PFSK-1 (cell line): ENCODE data around the gene PSMG2.

Experiments used
- FOXP2 ChIP-seq: optimal IDR thresholded peaks from 2 replicates; pipeline ENCODE3; 2011; ENCODE audit warnings: borderline replicate concordance, control low read depth, inconsistent platforms; ENCODE audit not compliant: insufficient read depth; ENCODE audit errors: extremely low read length, extremely low read depth
- POLR2AphosphoS5 ChIP-seq: IDR thresholded peaks from 2 replicates; pipeline ENCODE4 v1.6.1; 2012; ENCODE audit warnings: low read depth, mild to moderate bottlenecking, control low read depth, low read length, moderate library complexity
- SIN3A ChIP-seq: IDR thresholded peaks from 2 replicates; pipeline ENCODE4 v1.6.1; 2012; ENCODE audit warnings: mild to moderate bottlenecking, low read length, moderate library complexity, borderline replicate concordance; ENCODE audit not compliant: insufficient read depth
- TAF1 ChIP-seq: IDR thresholded peaks from 2 replicates; pipeline ENCODE4 v1.6.1; 2012; ENCODE audit warnings: low read length, control low read depth, borderline replicate concordance; ENCODE audit not compliant: insufficient read depth
- TF ChIP-seq, protein P1 (sequence below), 2 experiments: IDR thresholded peaks; 2 replicates each; pipeline versions ENCODE4 v1.6.1 to v1.8.0; 2011 to 2012; ENCODE audit warnings: low read depth in 2 of 2, low read length in 2 of 2, control low read depth in 1 of 2, inconsistent platforms in 1 of 2, mild to moderate bottlenecking in 1 of 2, moderate library complexity in 1 of 2; ENCODE audit not compliant: insufficient read depth in 1 of 2

Gene PSMG2

DNA sequence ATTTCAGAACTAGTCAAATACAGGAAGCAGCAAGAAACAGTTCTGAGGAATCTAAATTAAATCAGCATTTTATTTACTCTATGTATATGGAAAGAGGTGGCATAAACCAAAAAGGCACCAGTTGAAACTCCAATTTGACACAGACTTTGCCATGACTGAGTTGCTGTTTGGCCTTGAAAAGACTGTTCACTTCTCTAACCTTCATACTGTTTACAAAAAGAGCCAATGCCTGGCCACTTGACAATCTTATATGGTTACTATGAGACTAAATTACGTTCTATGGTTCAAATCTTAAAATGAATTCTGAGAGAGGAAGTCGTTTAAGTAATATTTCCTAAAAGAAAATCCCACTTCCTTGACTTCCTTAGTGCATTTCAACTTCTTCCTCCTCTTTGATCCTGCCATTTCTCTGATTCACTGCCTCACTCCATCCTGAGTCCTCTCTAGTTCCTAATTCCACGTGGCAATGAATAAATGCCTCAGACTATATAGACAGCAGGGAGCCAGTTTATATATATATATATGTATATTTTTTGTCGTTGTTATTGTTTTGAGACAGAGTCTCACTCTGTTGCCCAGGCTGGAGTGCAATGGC lies 13.5 kb upstream of the PSMG2 start:
- TF ChIP-seq, protein P1, sequence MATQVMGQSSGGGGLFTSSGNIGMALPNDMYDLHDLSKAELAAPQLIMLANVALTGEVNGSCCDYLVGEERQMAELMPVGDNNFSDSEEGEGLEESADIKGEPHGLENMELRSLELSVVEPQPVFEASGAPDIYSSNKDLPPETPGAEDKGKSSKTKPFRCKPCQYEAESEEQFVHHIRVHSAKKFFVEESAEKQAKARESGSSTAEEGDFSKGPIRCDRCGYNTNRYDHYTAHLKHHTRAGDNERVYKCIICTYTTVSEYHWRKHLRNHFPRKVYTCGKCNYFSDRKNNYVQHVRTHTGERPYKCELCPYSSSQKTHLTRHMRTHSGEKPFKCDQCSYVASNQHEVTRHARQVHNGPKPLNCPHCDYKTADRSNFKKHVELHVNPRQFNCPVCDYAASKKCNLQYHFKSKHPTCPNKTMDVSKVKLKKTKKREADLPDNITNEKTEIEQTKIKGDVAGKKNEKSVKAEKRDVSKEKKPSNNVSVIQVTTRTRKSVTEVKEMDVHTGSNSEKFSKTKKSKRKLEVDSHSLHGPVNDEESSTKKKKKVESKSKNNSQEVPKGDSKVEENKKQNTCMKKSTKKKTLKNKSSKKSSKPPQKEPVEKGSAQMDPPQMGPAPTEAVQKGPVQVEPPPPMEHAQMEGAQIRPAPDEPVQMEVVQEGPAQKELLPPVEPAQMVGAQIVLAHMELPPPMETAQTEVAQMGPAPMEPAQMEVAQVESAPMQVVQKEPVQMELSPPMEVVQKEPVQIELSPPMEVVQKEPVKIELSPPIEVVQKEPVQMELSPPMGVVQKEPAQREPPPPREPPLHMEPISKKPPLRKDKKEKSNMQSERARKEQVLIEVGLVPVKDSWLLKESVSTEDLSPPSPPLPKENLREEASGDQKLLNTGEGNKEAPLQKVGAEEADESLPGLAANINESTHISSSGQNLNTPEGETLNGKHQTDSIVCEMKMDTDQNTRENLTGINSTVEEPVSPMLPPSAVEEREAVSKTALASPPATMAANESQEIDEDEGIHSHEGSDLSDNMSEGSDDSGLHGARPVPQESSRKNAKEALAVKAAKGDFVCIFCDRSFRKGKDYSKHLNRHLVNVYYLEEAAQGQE (IDR thresholded peaks at IDR 0.05; ENCODE audit: insufficient read depth in 1 of 2, low read depth in 2 of 2, low read length in 2 of 2), result no peak
- TF ChIP-seq TAF1 (no peak), FOXP2 (no peak), POLR2AphosphoS5 (no peak), SIN3A (no peak)

DNA sequence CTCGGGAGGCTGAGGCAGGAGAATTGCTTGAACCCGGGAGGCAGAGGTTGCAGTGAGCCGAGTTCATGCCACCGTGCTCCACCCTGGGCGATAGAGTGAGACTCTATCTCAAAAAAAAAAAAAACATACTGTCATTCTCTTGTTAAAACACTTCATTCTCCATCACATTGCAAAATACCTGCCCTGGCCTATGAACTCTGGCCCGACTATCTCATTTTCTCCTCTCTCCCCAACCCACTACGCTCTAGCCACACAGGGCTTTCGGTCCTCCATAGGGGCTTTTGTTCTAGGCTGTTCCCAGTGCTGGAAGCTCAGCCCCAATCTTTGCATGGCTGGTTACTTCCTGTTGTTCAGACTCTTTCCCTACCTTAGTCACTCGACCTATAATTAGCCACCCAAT lies 10.6 kb upstream of the PSMG2 start:
- TF ChIP-seq TAF1 (no peak), POLR2AphosphoS5 (no peak), FOXP2 (no peak), SIN3A (no peak)
- TF ChIP-seq, protein P1 (IDR thresholded peaks at IDR 0.05; ENCODE audit: insufficient read depth in 1 of 2, low read depth in 2 of 2, low read length in 2 of 2), result no peak

DNA sequence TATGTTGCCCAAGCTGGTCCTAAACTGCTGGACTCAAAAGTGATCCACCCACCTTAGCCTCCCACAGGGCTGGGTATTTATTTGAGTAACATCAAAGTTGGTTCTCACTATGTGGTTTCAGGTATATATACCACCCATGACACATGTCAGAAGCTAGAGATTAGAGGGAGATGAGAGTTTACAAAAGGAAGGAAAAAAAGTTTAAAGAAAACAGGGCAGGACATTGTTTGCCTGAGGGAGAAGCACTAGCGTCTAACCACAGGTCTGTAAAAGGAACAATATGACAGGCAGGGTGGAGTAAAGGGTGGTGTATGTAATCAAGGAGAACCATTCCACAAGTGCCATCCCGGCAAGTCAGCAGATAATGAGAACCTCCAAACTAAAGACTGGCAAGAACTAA lies 8.8 kb upstream of the PSMG2 start:
- TF ChIP-seq SIN3A (no peak), POLR2AphosphoS5 (no peak)
- TF ChIP-seq, protein P1 (IDR thresholded peaks at IDR 0.05; ENCODE audit: insufficient read depth in 1 of 2, low read depth in 2 of 2, low read length in 2 of 2), result no peak

DNA sequence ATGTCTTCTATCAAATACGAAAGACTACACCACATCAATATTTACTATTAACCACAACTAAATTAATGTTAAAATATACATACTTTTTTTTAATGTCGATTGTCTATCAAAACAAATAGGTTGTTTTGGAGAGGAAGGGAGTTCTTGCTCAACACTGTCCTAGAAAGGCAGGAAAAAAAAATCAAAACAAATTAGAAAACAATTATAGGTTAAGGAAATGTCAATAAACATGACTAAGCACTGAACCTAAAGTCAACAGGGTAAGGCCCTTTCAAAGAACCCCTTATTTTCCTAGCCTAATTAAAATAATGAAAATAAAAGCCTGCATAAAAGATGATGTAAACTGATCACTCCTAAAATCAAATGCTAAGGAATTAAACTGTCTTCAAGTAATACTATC lies 3.1 kb upstream of the PSMG2 start:
- TF ChIP-seq POLR2AphosphoS5 (no peak), SIN3A (no peak), FOXP2 (no peak), TAF1 (no peak)
- TF ChIP-seq, protein P1 (IDR thresholded peaks at IDR 0.05; ENCODE audit: insufficient read depth in 1 of 2, low read depth in 2 of 2, low read length in 2 of 2), result no peak

DNA sequence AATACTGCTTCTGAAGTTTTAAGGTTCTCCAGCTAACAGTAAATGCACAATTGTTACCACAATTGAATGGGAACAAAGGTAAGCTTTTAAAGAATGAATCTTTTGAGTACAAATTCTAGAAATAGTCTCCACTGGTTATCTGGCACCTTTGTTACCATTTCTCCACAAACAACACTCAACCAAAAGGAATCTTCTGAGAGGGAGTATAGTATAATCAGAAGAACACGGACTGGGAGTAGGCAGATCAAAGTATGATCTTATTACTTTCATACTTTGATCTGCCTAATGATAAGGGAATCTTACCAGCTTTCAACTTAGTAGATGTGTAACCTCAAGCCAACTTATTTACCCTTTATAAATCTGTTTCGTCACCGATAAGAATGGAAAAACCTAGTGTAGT lies 1.7 kb upstream of the PSMG2 start:
- TF ChIP-seq POLR2AphosphoS5 (no peak), SIN3A (no peak), TAF1 (no peak), FOXP2 (no peak)
- TF ChIP-seq, protein P1 (IDR thresholded peaks at IDR 0.05; ENCODE audit: insufficient read depth in 1 of 2, low read depth in 2 of 2, low read length in 2 of 2), result no peak
